HepG2 (cell line): ENCODE results near the gene PRCD. TPM values are rescaled to one million over a fixed set of nuclear protein-coding genes. Genes with fewer than 3 reads are reported as not detected.

Experiments used
- CHD2 ChIP-seq: IDR thresholded peaks from 2 replicates; pipeline ENCODE4 v1.6.1; 2011; ENCODE audit warnings: low read depth, low read length, improper control_type of control experiment
- GABPB1 ChIP-seq: IDR thresholded peaks from 2 replicates; pipeline ENCODE4 v1.6.1; 2016; ENCODE audit warnings: mild to moderate bottlenecking, missing genetic modification reagents, moderate library complexity, missing compliant biosample characterization
- JUND ChIP-seq: sonication (generic); formaldehyde crosslinking; IDR thresholded peaks from 2 replicates; pipeline ENCODE4 v1.8.0; 2022; ENCODE audit warnings: mild to moderate bottlenecking, missing genetic modification reagents
- KMT2A ChIP-seq: sonication (generic); formaldehyde crosslinking; IDR thresholded peaks from 2 replicates; pipeline ENCODE4 v1.4.0; 2020; ENCODE audit warnings: missing genetic modification reagents
- POLR2AphosphoS2 ChIP-seq: IDR thresholded peaks from 2 replicates; pipeline ENCODE4 v1.6.1; 2011; ENCODE audit warnings: low read depth, low read length, improper control_type of control experiment
- RBFOX2 ChIP-seq: fragments of 200-400 bp; formaldehyde crosslinking; IDR thresholded peaks from 2 replicates; pipeline ENCODE4 v1.6.1; 2017; ENCODE audit warnings: low read depth, mild to moderate bottlenecking, low read length
- SP5 ChIP-seq: IDR thresholded peaks from 2 replicates; pipeline ENCODE4 v1.6.1; 2016; ENCODE audit warnings: low read depth, borderline replicate concordance
- TARDBP ChIP-seq: sonication (generic); formaldehyde crosslinking; IDR thresholded peaks from 2 replicates; pipeline ENCODE4 v1.8.0; 2022; ENCODE audit warnings: mild to moderate bottlenecking, missing genetic modification reagents
- ZKSCAN8 ChIP-seq: IDR thresholded peaks from 2 replicates; pipeline ENCODE4 v1.6.1; 2016; ENCODE audit warnings: borderline replicate concordance, missing genetic modification reagents, missing compliant biosample characterization
- ZNF576 ChIP-seq: sonication (generic); formaldehyde crosslinking; IDR thresholded peaks from 2 replicates; pipeline ENCODE4 v1.4.0; 2020; ENCODE audit warnings: mild to moderate bottlenecking, missing genetic modification reagents
- ZNF639 ChIP-seq: conservative IDR thresholded peaks from 2 replicates; pipeline ENCODE4 v1.6.1; 2018; ENCODE audit warnings: missing genetic modification reagents
- ZNF839 ChIP-seq: sonication (generic); formaldehyde crosslinking; IDR thresholded peaks from 2 replicates; pipeline ENCODE4 v1.4.0; 2020; ENCODE audit warnings: missing genetic modification reagents, mild to moderate bottlenecking, borderline replicate concordance
- ZSCAN12 ChIP-seq: sonication (generic); formaldehyde crosslinking; IDR thresholded peaks from 2 replicates; pipeline ENCODE4 v1.9.0; 2021; ENCODE audit warnings: mild to moderate bottlenecking, missing genetic modification reagents
- polyA plus RNA-seq, 8 experiments: library from polyadenylated mRNA; depleted of rRNA in 3 of 8; stranded (reverse) in 7 of 8; unstranded in 1 of 8; fragments of >200 nt; fragmentation: Illumina TruSeq in 4 of 8; extraction: Trizol in 4 of 8; gene quantifications; 2 replicates each; pipeline versions ENCODE4 v1.2.1 to v1.2.3, GENCODE V29; 2011 to 2016; ENCODE audit warnings: low read depth in 4 of 8, missing spikeins in 1 of 8, mixed read lengths in 1 of 8; ENCODE audit not compliant: insufficient read depth in 1 of 8
- total RNA-seq, 5 experiments: library from RNA; depleted of rRNA; stranded (reverse); fragments of >200 nt; fragmentation: Illumina TruSeq; extraction: Trizol; gene quantifications; 2 replicates each; pipeline ENCODE4 v1.2.3, GENCODE V29; 2016; ENCODE audit warnings: low read depth in 1 of 5
- TF ChIP-seq, protein P1 (sequence below): sonication (generic); formaldehyde crosslinking; IDR thresholded peaks from 2 replicates; pipeline ENCODE4 v1.5.0; 2020; ENCODE audit warnings: missing genetic modification reagents, mild to moderate bottlenecking, borderline replicate concordance
- TF ChIP-seq, protein P2 (sequence below): sonication (generic); formaldehyde crosslinking; IDR thresholded peaks from 2 replicates; pipeline ENCODE4 v1.4.0; 2020; ENCODE audit warnings: missing genetic modification reagents
- TF ChIP-seq, protein P3 (sequence below): sonication (generic); formaldehyde crosslinking; IDR thresholded peaks from 2 replicates; pipeline ENCODE4 v1.4.0; 2020; ENCODE audit warnings: missing genetic modification reagents
- TF ChIP-seq, protein P4 (sequence below): sonication (generic); formaldehyde crosslinking; IDR thresholded peaks from 2 replicates; pipeline ENCODE4 v1.4.0; 2020; ENCODE audit warnings: missing genetic modification reagents, borderline replicate concordance
- TF ChIP-seq, protein P5 (sequence below): fragments of 450-650 bp; IDR thresholded peaks from 2 replicates; pipeline ENCODE4 v1.6.1; 2017

Gene PRCD
- total and polyA plus RNA-seq, 2 of the 13 experiments (the other 11 are each of a cell fraction or from before 2014, with no cell fraction given) = 0.51 TPM; not detected in 1

GRCh38 chr17:76499267-76499667, 40.6 kb upstream of the PRCD start (continued):
- TF ChIP-seq, protein P1, sequence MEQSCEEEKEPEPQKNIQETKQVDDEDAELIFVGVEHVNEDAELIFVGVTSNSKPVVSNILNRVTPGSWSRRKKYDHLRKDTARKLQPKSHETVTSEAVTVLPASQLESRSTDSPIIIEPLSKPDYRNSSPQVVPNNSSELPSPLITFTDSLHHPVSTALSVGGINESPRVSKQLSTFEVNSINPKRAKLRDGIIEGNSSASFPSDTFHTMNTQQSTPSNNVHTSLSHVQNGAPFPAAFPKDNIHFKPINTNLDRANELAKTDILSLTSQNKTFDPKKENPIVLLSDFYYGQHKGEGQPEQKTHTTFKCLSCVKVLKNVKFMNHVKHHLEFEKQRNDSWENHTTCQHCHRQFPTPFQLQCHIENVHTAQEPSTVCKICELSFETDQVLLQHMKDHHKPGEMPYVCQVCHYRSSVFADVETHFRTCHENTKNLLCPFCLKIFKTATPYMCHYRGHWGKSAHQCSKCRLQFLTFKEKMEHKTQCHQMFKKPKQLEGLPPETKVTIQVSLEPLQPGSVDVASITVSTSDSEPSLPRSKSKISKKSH (CRISPR knock-in tag) = 0 out of 2 replicates have a peak, but pooled peaks have one; percentile 51
- peak; percentile 99 for TF ChIP-seq JUND (CRISPR knock-in tag)
- TF ChIP-seq ZNF639 = peak; percentile 35; the same call in 1 of the 2 replicates
- peak; percentile 78; the same call in 1 of the 2 replicates for TF ChIP-seq SP5 (CRISPR knock-in tag)
- TF ChIP-seq, protein P2, sequence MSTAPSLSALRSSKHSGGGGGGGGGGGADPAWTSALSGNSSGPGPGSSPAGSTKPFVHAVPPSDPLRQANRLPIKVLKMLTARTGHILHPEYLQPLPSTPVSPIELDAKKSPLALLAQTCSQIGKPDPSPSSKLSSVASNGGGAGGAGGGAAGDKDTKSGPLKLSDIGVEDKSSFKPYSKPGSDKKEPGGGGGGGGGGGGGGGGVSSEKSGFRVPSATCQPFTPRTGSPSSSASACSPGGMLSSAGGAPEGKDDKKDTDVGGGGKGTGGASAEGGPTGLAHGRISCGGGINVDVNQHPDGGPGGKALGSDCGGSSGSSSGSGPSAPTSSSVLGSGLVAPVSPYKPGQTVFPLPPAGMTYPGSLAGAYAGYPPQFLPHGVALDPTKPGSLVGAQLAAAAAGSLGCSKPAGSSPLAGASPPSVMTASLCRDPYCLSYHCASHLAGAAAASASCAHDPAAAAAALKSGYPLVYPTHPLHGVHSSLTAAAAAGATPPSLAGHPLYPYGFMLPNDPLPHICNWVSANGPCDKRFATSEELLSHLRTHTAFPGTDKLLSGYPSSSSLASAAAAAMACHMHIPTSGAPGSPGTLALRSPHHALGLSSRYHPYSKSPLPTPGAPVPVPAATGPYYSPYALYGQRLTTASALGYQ (CRISPR knock-in tag) = peak; percentile 83; the same call in 1 of the 2 replicates
- TF ChIP-seq ZKSCAN8 (CRISPR knock-in tag) = peak; percentile 73; the same call in 1 of the 2 replicates
- TF ChIP-seq CHD2 = no peak
- no peak for TF ChIP-seq ZNF839 (CRISPR knock-in tag)
- TF ChIP-seq, protein P3, sequence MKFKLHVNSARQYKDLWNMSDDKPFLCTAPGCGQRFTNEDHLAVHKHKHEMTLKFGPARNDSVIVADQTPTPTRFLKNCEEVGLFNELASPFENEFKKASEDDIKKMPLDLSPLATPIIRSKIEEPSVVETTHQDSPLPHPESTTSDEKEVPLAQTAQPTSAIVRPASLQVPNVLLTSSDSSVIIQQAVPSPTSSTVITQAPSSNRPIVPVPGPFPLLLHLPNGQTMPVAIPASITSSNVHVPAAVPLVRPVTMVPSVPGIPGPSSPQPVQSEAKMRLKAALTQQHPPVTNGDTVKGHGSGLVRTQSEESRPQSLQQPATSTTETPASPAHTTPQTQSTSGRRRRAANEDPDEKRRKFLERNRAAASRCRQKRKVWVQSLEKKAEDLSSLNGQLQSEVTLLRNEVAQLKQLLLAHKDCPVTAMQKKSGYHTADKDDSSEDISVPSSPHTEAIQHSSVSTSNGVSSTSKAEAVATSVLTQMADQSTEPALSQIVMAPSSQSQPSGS (CRISPR knock-in tag) = peak; percentile 80
- TF ChIP-seq, protein P4, sequence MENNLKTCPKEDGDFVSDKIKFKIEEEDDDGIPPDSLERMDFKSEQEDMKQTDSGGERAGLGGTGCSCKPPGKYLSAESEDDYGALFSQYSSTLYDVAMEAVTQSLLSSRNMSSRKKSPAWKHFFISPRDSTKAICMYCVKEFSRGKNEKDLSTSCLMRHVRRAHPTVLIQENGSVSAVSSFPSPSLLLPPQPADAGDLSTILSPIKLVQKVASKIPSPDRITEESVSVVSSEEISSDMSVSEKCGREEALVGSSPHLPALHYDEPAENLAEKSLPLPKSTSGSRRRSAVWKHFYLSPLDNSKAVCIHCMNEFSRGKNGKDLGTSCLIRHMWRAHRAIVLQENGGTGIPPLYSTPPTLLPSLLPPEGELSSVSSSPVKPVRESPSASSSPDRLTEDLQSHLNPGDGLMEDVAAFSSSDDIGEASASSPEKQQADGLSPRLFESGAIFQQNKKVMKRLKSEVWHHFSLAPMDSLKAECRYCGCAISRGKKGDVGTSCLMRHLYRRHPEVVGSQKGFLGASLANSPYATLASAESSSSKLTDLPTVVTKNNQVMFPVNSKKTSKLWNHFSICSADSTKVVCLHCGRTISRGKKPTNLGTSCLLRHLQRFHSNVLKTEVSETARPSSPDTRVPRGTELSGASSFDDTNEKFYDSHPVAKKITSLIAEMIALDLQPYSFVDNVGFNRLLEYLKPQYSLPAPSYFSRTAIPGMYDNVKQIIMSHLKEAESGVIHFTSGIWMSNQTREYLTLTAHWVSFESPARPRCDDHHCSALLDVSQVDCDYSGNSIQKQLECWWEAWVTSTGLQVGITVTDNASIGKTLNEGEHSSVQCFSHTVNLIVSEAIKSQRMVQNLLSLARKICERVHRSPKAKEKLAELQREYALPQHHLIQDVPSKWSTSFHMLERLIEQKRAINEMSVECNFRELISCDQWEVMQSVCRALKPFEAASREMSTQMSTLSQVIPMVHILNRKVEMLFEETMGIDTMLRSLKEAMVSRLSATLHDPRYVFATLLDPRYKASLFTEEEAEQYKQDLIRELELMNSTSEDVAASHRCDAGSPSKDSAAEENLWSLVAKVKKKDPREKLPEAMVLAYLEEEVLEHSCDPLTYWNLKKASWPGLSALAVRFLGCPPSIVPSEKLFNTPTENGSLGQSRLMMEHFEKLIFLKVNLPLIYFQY (CRISPR knock-in tag) = peak; percentile 94; the same call in 1 of the 2 replicates
- peak; percentile 65 for TF ChIP-seq GABPB1 (CRISPR knock-in tag)
- TF ChIP-seq TARDBP (CRISPR knock-in tag) = peak; percentile 89
- TF ChIP-seq RBFOX2 = peak; percentile 49
- 0 out of 2 replicates have a peak, but pooled peaks have one; percentile 38 for TF ChIP-seq ZNF576
- TF ChIP-seq, protein P5, sequence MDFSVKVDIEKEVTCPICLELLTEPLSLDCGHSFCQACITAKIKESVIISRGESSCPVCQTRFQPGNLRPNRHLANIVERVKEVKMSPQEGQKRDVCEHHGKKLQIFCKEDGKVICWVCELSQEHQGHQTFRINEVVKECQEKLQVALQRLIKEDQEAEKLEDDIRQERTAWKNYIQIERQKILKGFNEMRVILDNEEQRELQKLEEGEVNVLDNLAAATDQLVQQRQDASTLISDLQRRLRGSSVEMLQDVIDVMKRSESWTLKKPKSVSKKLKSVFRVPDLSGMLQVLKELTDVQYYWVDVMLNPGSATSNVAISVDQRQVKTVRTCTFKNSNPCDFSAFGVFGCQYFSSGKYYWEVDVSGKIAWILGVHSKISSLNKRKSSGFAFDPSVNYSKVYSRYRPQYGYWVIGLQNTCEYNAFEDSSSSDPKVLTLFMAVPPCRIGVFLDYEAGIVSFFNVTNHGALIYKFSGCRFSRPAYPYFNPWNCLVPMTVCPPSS = no peak
- TF ChIP-seq POLR2AphosphoS2 = no peak
- peak; percentile 28; the same call in 1 of the 2 replicates for TF ChIP-seq KMT2A
- TF ChIP-seq ZSCAN12 (CRISPR knock-in tag) = no peak
